ENCODE measurements around the gene CPLX4.
A peak's percentile ranks its signal among the peaks of the same experiment; 100 is the strongest.

CPLX4 gene

GRCh38 chr18:59308248-59308937 lies 10.1 kb downstream of the CPLX4 start:
- peak; percentile 44 to 72 for DNase-seq (ENCODE audit: low read depth in 1 of 2, low spot score in 1 of 2)

GRCh38 chr18:59306640-59307039 lies 11.8 kb downstream of the CPLX4 start:
- DNase-seq (ENCODE audit: low read depth in 1 of 2, low spot score in 1 of 2) = no peak

GRCh38 chr18:59305295-59305694 lies 13.2 kb downstream of the CPLX4 start:
- no peak for DNase-seq (ENCODE audit: low read depth in 1 of 2, low spot score in 1 of 2)

GRCh38 chr18:59303656-59304195 lies 14.7 kb downstream of the CPLX4 start:
- DNase-seq (ENCODE audit: low read depth in 1 of 2, low spot score in 1 of 2) = no peak

- no peak for DNase-seq (ENCODE audit: low read depth in 1 of 2, low spot score in 1 of 2)
Observed at GRCh38 chr18:59303006-59303405, 15.4 kb downstream of the CPLX4 start.

- DNase-seq (ENCODE audit: low read depth in 1 of 2, low spot score in 1 of 2) = no peak
Observed at GRCh38 chr18:59301929-59302328, 16.5 kb downstream of the CPLX4 start.

- DNase-seq (ENCODE audit: low read depth in 1 of 2, low spot score in 1 of 2) = no peak
Observed at GRCh38 chr18:59300676-59301285, 17.7 kb downstream of the CPLX4 start.

DNA sequence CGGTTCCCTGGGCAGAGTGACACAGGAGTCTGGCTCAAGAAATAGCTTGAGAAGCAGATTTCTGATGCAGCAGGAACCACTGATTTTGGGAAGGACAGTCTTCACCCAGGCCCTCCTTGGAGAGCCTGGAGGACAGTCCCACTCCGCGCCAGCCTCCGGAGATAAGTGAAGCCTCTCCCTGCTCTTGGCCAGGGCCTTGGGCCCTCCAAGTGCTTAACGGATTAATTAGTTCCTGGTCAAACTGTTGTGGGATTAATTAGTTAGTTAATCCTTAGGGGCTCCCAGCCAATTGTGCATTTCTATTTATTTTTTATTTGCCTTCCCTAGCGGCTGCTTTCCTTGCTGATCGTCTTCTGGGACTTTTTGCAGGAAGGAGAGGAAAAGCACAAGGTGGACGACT lies 19.6 kb downstream of the CPLX4 start:
- DNase-seq (ENCODE audit: low read depth in 1 of 2, low spot score in 1 of 2) = no peak

GRCh38 chr18:59293317-59293716 lies 25.1 kb downstream of the CPLX4 start:
- no peak for DNase-seq (ENCODE audit: low read depth in 1 of 2, low spot score in 1 of 2)

- DNase-seq (ENCODE audit: low read depth in 1 of 2, low spot score in 1 of 2) = no peak
Observed at GRCh38 chr18:59286341-59286740, 32.1 kb downstream of the CPLX4 start.

DNA sequence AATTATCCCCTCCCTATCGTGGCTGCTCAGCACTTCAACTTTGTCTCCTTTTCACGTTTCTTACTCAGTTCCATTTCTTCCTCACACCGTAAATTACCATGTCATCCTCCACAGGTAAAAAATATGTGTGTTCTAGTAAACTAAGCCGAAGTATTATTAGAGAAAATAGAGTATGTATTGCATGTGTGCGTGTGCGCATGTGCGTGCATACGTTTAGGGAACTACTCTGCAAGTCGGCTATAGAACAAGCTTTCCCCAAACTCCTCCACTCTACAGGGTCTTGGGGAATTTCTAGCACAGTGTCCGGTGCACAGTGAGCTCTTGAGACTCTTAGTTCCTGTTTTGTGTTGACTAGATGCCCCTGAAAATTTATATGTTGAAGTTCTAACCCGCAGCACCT lies 36.1 kb downstream of the CPLX4 start:
- DNase-seq (ENCODE audit: low read depth in 1 of 2, low spot score in 1 of 2) = no peak

DNA sequence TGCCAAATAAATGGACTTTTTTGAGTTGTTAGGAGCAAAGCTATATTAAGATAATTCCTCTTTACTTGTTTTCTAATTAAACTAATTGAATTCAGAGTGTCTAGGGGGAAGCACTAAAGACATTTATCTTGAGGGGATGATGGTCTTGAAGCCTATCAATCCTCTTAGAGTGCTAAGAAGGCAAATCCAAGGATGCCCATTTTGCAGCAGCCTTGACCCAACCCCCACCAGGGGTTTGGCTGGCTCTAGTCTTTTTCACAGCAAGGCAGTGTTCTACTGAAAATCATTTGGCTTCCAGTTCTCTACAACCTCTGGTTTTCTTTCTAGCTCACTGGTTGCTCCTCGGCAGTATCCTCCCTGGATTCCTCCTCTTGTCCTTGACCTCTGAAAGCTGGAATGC lies 38.7 kb downstream of the CPLX4 start:
- DNase-seq (ENCODE audit: low read depth in 1 of 2, low spot score in 1 of 2) = no peak

- no peak for DNase-seq (ENCODE audit: low read depth in 1 of 2, low spot score in 1 of 2)
Observed at GRCh38 chr18:59279193-59279592, 39.3 kb downstream of the CPLX4 start.

GRCh38 chr18:59278793-59279192 lies 39.7 kb downstream of the CPLX4 start:
- no peak for DNase-seq (ENCODE audit: low read depth in 1 of 2, low spot score in 1 of 2)

DNA sequence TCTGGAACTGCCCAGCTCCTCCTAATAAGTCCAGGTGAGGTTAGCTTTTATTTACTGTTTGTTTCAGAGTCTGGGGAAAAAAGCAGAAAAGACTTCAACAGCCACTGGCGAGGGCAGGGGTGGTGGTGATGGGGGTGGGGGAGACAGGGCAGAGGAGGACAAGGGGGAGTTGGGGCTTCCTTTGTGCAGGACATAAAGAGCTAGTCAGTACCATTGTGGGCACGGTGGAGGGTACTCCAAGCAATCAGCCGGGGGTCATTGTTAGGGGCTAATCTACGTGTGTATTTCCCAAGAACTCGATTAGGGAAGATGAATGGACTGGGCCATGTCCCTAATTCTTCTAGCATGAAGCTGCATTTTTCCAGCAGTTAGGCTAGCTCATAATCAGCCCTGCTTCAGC lies 42.4 kb downstream of the CPLX4 start:
- DNase-seq (ENCODE audit: low read depth in 1 of 2, low spot score in 1 of 2) = no peak

GRCh38 chr18:59275406-59275949 lies 43.0 kb downstream of the CPLX4 start:
- no peak for DNase-seq (ENCODE audit: low read depth in 1 of 2, low spot score in 1 of 2)

DNA sequence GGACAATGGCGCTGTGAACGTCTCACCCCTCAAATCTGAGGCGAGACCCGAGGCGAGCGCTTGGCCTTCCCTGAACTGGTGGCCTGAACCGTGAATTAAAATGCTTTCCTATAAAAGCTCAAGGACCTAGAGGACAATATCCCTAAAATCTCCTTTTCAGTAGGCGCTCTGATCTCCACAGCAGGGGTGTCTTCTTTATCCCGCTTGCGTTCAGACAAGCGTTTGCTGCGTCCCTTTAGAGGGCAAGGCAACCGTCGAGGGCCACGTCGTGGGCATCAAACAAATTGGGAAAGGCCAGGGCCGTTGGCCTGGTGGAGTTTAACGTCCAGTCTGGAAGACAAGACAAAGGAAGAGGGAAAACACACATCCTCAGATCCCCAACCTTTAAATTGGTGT lies 43.9 kb downstream of the CPLX4 start:
- DNase-seq (ENCODE audit: low read depth in 1 of 2, low spot score in 1 of 2) = no peak

GRCh38 chr18:59273759-59274532 lies 44.5 kb downstream of the CPLX4 start:
- no peak for DNase-seq (ENCODE audit: low read depth in 1 of 2, low spot score in 1 of 2)

DNA sequence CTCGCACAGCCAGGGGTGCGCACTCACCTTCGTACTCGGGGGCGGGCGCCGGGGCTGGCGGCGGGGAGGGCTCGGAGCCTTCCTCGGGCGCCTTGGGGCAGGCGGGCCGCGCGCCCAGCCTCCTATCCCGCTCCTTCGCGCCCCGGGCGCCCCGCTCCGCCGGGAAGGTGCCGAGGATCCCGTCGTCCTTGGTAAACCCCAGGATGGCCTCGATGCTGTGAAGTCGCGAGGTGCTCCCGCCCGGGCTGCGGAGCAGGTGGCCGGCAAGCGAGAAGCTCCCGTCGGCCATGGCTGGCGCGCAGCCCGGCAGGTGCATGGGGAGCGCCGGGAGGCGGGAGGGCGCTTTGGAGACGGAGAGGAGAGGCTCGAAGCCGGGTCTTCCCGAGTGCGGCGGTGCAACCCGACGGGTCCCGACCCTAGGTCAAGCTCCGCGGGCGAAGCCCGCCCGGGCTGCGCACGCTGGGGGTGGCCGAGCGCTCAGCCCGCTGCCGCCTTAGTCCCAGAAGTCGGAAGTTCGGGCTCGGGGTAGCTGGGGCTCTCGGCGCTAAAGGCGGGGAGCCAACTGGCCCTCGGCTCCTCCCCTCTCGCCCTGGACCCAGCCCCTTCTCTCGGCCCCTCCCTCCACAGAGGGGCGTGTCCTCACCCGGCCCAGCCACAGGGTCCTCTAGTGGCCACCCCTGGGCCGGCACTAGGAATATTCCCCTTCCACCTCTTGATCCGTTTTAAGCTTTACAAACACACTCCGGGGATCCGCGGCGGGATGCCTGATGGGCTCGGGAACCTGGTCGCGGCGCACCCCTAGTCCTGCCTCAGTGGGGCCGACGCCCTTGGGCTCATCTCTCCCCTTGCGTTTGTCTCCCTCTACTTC lies 45.3 kb downstream of the CPLX4 start, which contains the start of gene RAX:
Gene RAX (minus strand): TSS at position 564 of the 868 bp plus-strand sequence. CDS start 248 bp downstream, at position 316.
- no peak for DNase-seq (ENCODE audit: low read depth in 1 of 2, low spot score in 1 of 2)

- DNase-seq (ENCODE audit: low read depth in 1 of 2, low spot score in 1 of 2) = no peak
Observed at GRCh38 chr18:59272221-59272888, 46.1 kb downstream of the CPLX4 start.
